HCT116 (cell line): ENCODE data around the gene TPD52L1. TPM values are rescaled to one million over a fixed set of nuclear protein-coding genes. Genes with fewer than 3 reads are reported as not detected.

ENCODE experiments used
- ATAC-seq: fragments of 200-7000 bp; cut with Tn5 transposase; 2 replicates; pipeline ENCODE4 v1.9.1; 2020; ENCODE audit warnings: mild to moderate bottlenecking, moderate library complexity
- BruUV-seq: library from RNA; stranded (reverse); fragments of 400-500 nt; replicated peaks from 2 replicates; lab custom pipeline; 2021; lab: Mats Ljungman, UMichigan
- CTCF ChIA-PET: fragments of 300-600 bp; sonication (Branson Sonifier 250); formaldehyde crosslinking; loops from one replicate; lab custom pipeline; 2021; ENCODE audit warnings: antibody characterized with exemption; lab: Charles Lee
- POLR2A ChIA-PET: fragments of 300-600, 350-600 bp; sonication (Branson Sonifier 250); formaldehyde crosslinking; loops from one replicate; lab custom pipeline; 2021; ENCODE audit warnings: antibody characterized with exemption; lab: Charles Lee
- RAD21 ChIA-PET, 2 experiments: fragments of 300-600 bp; sonication (Branson Sonifier 250); formaldehyde crosslinking; loops; one replicate each; lab custom pipeline; 2023; ENCODE audit warnings: low total read pairs in 2 of 2; ENCODE audit not compliant: uncharacterized antibody in 2 of 2, unreplicated experiment in 2 of 2, low non-redundant PET in 1 of 2; lab: Charles Lee
- DNase-seq: peaks from one replicate; pipeline ENCODE4 v3.0.0-alpha.2; 2010; ENCODE audit warnings: low read depth, low spot score
- H2AFZ ChIP-seq: fragments of 200-600 bp; shearing (Covaris generic), sonication (generic); 2 replicates; pipeline ENCODE4 v1.6.1; 2017; ENCODE audit warnings: low read depth, mixed run types, mixed read lengths, antibody characterized with exemption, low read length; ENCODE audit not compliant: poor library complexity, severe bottlenecking
- H3K27ac ChIP-seq: 2 replicates; pipeline ENCODE4 v1.5.1; 2012; ENCODE audit warnings: low read depth, low read length
- H3K27me3 ChIP-seq: fragments of 200-600 bp; sonication (generic); 2 replicates; pipeline ENCODE4 v1.6.1; 2016; ENCODE audit warnings: mixed run types, low read length, mixed read lengths; ENCODE audit not compliant: insufficient read depth
- H3K36me3 ChIP-seq, 2 experiments: fragments of 200-500 bp in 1 of 2; fragments of 200-600 bp in 1 of 2; sonication (Bioruptor generic) in 1 of 2; sonication (generic) in 1 of 2; 2 replicates each; pipeline versions ENCODE4 v1.5.1 to v1.6.1; 2014 to 2016; ENCODE audit warnings: low read length in 2 of 2, inconsistent platforms in 1 of 2, mixed read lengths in 1 of 2, mixed run types in 1 of 2; ENCODE audit not compliant: insufficient read depth in 2 of 2, control insufficient read depth in 1 of 2
- H3K4me1 ChIP-seq, 2 experiments: fragments of 200-600 bp in 1 of 2; sonication (generic) in 1 of 2; 2 replicates each; pipeline versions ENCODE4 v1.5.1 to v1.6.1; 2012 to 2017; ENCODE audit warnings: low read length in 2 of 2, inconsistent platforms in 1 of 2, mild to moderate bottlenecking in 1 of 2, mixed read lengths in 1 of 2, mixed run types in 1 of 2, moderate library complexity in 1 of 2; ENCODE audit not compliant: insufficient read depth in 2 of 2, control insufficient read depth in 1 of 2
- H3K4me2 ChIP-seq: fragments of 200-600 bp; sonication (generic); 2 replicates; pipeline ENCODE4 v1.6.1; 2017; ENCODE audit warnings: mixed run types, low read length, mixed read lengths
- H3K4me3 ChIP-seq, 2 experiments: fragments of 200-600 bp in 1 of 2; sonication (generic) in 1 of 2; replicated peaks in 1 of 2; 2 replicates each; pipeline ENCODE4 v1.5.1; 2011 to 2016; ENCODE audit warnings: low read length in 2 of 2, control low read depth in 1 of 2, low read depth in 1 of 2, mild to moderate bottlenecking in 1 of 2, mixed read lengths in 1 of 2, mixed run types in 1 of 2
- H3K79me2 ChIP-seq: fragments of 200-600 bp; sonication (generic); 2 replicates; pipeline ENCODE4 v1.6.1; 2017; ENCODE audit warnings: mild to moderate bottlenecking, mixed run types, low read length, moderate library complexity, mixed read lengths; ENCODE audit not compliant: insufficient read depth
- H3K9ac ChIP-seq: fragments of 200-600 bp; sonication (generic); 2 replicates; pipeline ENCODE4 v1.6.1; 2016; ENCODE audit warnings: low read length, mixed read lengths
- H3K9me2 ChIP-seq: fragments of 200-600 bp; sonication (generic), shearing (Covaris generic); 2 replicates; pipeline ENCODE4 v1.6.1; 2017; ENCODE audit warnings: mixed run types, mild to moderate bottlenecking, moderate library complexity; ENCODE audit not compliant: insufficient read depth
- H3K9me3 ChIP-seq, 2 experiments: fragments of 200-500 bp in 1 of 2; fragments of 200-600 bp in 1 of 2; sonication (Bioruptor generic) in 1 of 2; sonication (generic) in 1 of 2; 2 replicates each; pipeline ENCODE4 v1.6.1; 2014 to 2017; ENCODE audit warnings: low read length in 2 of 2, mixed read lengths in 2 of 2, inconsistent platforms in 1 of 2, low read depth in 1 of 2, mild to moderate bottlenecking in 1 of 2, mixed run types in 1 of 2, moderate library complexity in 1 of 2; ENCODE audit not compliant: control insufficient read depth in 1 of 2, insufficient read depth in 1 of 2
- H4K20me1 ChIP-seq: fragments of 200-600 bp; sonication (generic), shearing (Covaris generic); 2 replicates; pipeline ENCODE4 v1.6.1; 2017; ENCODE audit warnings: mixed run types, mild to moderate bottlenecking, moderate library complexity; ENCODE audit not compliant: insufficient read depth
- EGR1 ChIP-seq: IDR thresholded peaks from 2 replicates; pipeline ENCODE4 v1.6.1; 2012; ENCODE audit warnings: low read depth
- ELF1 ChIP-seq: IDR thresholded peaks from 2 replicates; pipeline ENCODE4 v1.6.1; 2012; ENCODE audit warnings: low read depth, borderline replicate concordance
- EZH2 ChIP-seq: fragments of 200-600 bp; sonication (generic); IDR thresholded peaks from 2 replicates; pipeline ENCODE4 v1.6.1; 2017; ENCODE audit warnings: antibody characterized with exemption, mixed run types
- EZH2phosphoT487 ChIP-seq: fragments of 200-600 bp; IDR thresholded peaks from 2 replicates; pipeline ENCODE4 v1.6.1; 2018; ENCODE audit warnings: antibody characterized with exemption, borderline replicate concordance
- FOSL1 ChIP-seq: IDR thresholded peaks from 2 replicates; pipeline ENCODE4 v1.6.1; 2012; ENCODE audit warnings: low read depth
- JUND ChIP-seq: IDR thresholded peaks from 2 replicates; pipeline ENCODE4 v1.6.1; 2012
- POLR2A ChIP-seq: IDR thresholded peaks from 2 replicates; pipeline ENCODE4 v1.7.0; 2011; ENCODE audit warnings: borderline replicate concordance; ENCODE audit not compliant: insufficient read depth, insufficient read length; ENCODE audit errors: extremely low read depth
- SIN3A ChIP-seq: IDR thresholded peaks from 2 replicates; pipeline ENCODE4 v1.6.1; 2012; ENCODE audit warnings: low read depth
- SP1 ChIP-seq: IDR thresholded peaks from 2 replicates; pipeline ENCODE4 v1.6.1; 2012; ENCODE audit warnings: low read depth
- SRF ChIP-seq: IDR thresholded peaks from 2 replicates; pipeline ENCODE4 v1.6.1; 2012; ENCODE audit warnings: low read depth
- TCF7L2 ChIP-seq: IDR thresholded peaks from 2 replicates; pipeline ENCODE4 v1.7.0; 2011; ENCODE audit warnings: borderline replicate concordance, inconsistent platforms; ENCODE audit not compliant: insufficient read depth, insufficient read length; ENCODE audit errors: extremely low read depth
- ZFX ChIP-seq: fragments of 450-650 bp; IDR thresholded peaks from 2 replicates; pipeline ENCODE4 v1.6.1; 2017
- intact Hi-C: fragments of 100-400 bp; cut with micrococcal nuclease; formaldehyde crosslinking; loops from 2 replicates; pipeline ENCODE4 v1.10.0; 2022
- total RNA-seq: library from RNA; stranded (reverse); gene quantifications from one replicate; pipeline ENCODE4 v1.2.1, GENCODE V29; 2021; ENCODE audit not compliant: unreplicated experiment
- TF ChIP-seq, protein P1 (sequence below): IDR thresholded peaks from 2 replicates; pipeline ENCODE4 v1.6.1; 2011; ENCODE audit warnings: mild to moderate bottlenecking, low read length, moderate library complexity; ENCODE audit not compliant: insufficient replicate concordance; ENCODE audit errors: extremely low read depth
- TF ChIP-seq, protein P2 (sequence below), 3 experiments: fragments of 200-600 bp in 1 of 3; sonication (generic) in 1 of 3; IDR thresholded peaks in 2 of 3; conservative IDR thresholded peaks in 1 of 3; 2 replicates each; pipeline ENCODE4 v1.5.1; 2012 to 2017; ENCODE audit warnings: low read depth in 2 of 3, low read length in 2 of 3, antibody characterized with exemption in 1 of 3, borderline replicate concordance in 1 of 3, control low read depth in 1 of 3, mild to moderate bottlenecking in 1 of 3, mixed read lengths in 1 of 3, mixed run types in 1 of 3, moderate library complexity in 1 of 3; ENCODE audit not compliant: insufficient read depth in 1 of 3
- TF ChIP-seq, protein P3 (sequence below): IDR thresholded peaks from 2 replicates; pipeline ENCODE4 v1.6.1; 2012

Gene TPD52L1
- total RNA-seq, 1 experiment from 2014 or later: 64.1 TPM

- CTCF ChIA-PET: no interaction called here
These were observed 78.9 kb downstream of the TPD52L1 start for GRCh38 chr6:125232466-125232865.

GRCh38 chr6:125233202-125233601 is 79.6 kb downstream of the TPD52L1 start:
- H3K27ac ChIP-seq: no peak overlapping the region
- no peaks in the 10 kb centered on the region for H3K9me3 ChIP-seq
- TF ChIP-seq ELF1 (no peak), EZH2phosphoT487 (no peak), SRF (no peak), TCF7L2 (no peak), EGR1 (no peak), POLR2A (no peak), FOSL1 (no peak), ZFX (no peak), JUND (no peak), SP1 (no peak)
- TF ChIP-seq, protein P1, sequence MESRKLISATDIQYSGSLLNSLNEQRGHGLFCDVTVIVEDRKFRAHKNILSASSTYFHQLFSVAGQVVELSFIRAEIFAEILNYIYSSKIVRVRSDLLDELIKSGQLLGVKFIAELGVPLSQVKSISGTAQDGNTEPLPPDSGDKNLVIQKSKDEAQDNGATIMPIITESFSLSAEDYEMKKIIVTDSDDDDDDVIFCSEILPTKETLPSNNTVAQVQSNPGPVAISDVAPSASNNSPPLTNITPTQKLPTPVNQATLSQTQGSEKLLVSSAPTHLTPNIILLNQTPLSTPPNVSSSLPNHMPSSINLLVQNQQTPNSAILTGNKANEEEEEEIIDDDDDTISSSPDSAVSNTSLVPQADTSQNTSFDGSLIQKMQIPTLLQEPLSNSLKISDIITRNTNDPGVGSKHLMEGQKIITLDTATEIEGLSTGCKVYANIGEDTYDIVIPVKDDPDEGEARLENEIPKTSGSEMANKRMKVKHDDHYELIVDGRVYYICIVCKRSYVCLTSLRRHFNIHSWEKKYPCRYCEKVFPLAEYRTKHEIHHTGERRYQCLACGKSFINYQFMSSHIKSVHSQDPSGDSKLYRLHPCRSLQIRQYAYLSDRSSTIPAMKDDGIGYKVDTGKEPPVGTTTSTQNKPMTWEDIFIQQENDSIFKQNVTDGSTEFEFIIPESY: no peak
- TF ChIP-seq, protein P2, sequence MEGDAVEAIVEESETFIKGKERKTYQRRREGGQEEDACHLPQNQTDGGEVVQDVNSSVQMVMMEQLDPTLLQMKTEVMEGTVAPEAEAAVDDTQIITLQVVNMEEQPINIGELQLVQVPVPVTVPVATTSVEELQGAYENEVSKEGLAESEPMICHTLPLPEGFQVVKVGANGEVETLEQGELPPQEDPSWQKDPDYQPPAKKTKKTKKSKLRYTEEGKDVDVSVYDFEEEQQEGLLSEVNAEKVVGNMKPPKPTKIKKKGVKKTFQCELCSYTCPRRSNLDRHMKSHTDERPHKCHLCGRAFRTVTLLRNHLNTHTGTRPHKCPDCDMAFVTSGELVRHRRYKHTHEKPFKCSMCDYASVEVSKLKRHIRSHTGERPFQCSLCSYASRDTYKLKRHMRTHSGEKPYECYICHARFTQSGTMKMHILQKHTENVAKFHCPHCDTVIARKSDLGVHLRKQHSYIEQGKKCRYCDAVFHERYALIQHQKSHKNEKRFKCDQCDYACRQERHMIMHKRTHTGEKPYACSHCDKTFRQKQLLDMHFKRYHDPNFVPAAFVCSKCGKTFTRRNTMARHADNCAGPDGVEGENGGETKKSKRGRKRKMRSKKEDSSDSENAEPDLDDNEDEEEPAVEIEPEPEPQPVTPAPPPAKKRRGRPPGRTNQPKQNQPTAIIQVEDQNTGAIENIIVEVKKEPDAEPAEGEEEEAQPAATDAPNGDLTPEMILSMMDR (IDR thresholded peaks at IDR 0.05 in 2 of 3, conservative IDR thresholded peaks at IDR 0.05 in 1 of 3; ENCODE audit: borderline replicate concordance in 1 of 3, insufficient read depth in 1 of 3, low read depth in 2 of 3, low read length in 2 of 3): no peak
- ChIA-PET POLR2A (no interaction called here), CTCF (no interaction called here), RAD21 (no interaction called here)
- H3K4me3 ChIP-seq: no peak overlapping the region
- no peak overlapping the region for H2AFZ ChIP-seq
- intact Hi-C loops: no loop called here
- no peak overlapping the region for H3K4me2 ChIP-seq
- no TSS peak for BruUV-seq
- no peak overlapping the region for H3K9ac ChIP-seq
- no peaks in the 10 kb centered on the region for H3K36me3 ChIP-seq
- H3K27me3 ChIP-seq: no peaks in the 10 kb centered on the region
- DNase-seq: no peak
- no peaks in the 10 kb centered on the region for H3K4me1 ChIP-seq
- ATAC-seq: no peak
- H4K20me1 ChIP-seq: no peaks in the 10 kb centered on the region
- H3K79me2 ChIP-seq: no peaks in the 10 kb centered on the region
- no peaks in the 10 kb centered on the region for H3K9me2 ChIP-seq

More at GRCh38 chr6:125232466-125232865, 78.9 kb downstream of the TPD52L1 start:
- Histone ChIP-seq H3K36me3 (no peaks in the 10 kb centered on the region), H3K9ac (no peak overlapping the region), H3K4me3 (no peak overlapping the region), H3K4me1 (no peaks in the 10 kb centered on the region), H3K9me3 (no peaks in the 10 kb centered on the region), H3K79me2 (no peaks in the 10 kb centered on the region), H3K27me3 (no peaks in the 10 kb centered on the region), H2AFZ (no peak overlapping the region), H3K4me2 (no peak overlapping the region), H4K20me1 (no peaks in the 10 kb centered on the region), H3K9me2 (no peaks in the 10 kb centered on the region), H3K27ac (no peak overlapping the region)
- ATAC-seq (no peak), DNase-seq (no peak)
- ChIA-PET RAD21 (no interaction called here), POLR2A (no interaction called here)
- BruUV-seq: no TSS peak
- TF ChIP-seq POLR2A (no peak), SIN3A (no peak), EGR1 (no peak), EZH2 (no peak), JUND (no peak), EZH2phosphoT487 (no peak)
- TF ChIP-seq, protein P3, sequence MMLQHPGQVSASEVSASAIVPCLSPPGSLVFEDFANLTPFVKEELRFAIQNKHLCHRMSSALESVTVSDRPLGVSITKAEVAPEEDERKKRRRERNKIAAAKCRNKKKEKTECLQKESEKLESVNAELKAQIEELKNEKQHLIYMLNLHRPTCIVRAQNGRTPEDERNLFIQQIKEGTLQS: no peak
- intact Hi-C loops: no loop called here
